ENCODE data around the gene CDPF1. TPM values are rescaled to one million over a fixed set of nuclear protein-coding genes. Genes with fewer than 3 reads are reported as not detected.

CDPF1 gene
- polyA plus RNA-seq, 2 of the 4 experiments (the other 2 are of a cell fraction) = 8.9 to 9.6 TPM

DNA sequence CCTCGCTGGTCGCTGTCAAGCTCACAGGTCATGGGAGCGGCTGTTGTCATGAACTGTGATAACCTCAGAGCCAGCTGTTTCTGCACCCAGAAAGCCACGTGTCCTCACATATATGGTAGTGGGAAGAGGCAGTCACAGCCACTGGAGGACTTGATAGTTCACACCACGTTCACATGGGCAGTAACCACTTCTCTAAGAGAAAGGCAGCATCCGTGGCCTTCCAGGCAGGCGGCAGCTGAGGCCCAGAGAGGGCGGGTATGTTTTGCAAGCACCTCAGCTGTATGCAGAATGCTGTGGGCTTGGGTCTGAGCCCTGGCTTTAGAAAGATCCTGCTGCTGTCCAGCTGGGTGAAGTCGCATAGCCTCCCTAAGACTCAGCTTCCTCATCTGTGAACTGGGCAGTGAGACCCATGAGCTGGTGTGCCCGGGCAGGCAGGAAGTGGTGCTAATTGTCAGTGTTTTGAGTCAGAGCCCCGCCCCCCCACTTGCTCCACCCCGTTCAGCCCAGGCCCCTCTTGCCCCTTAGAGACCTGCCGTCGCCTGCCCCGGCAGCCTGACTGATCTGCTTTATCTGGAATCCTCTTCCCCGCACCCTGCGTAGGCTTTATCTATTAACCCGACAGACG lies 31.0 kb upstream of the CDPF1 start:
- no peaks in the 10 kb centered on the region for H3K9me3 ChIP-seq
- 93% methylated on average over 17 of the region's 19 CpGs for WGBS (ENCODE audit: missing lambda C conversion rate)
- ChIA-PET CTCF (no interaction called here), POLR2A (interaction anchor here (0.9 kb wide), 1 partner anchor 13 kb away, joined by 3 read pairs; the partner anchor contains the start of gene TTC38)
- H3K4me1 ChIP-seq = no peaks in the 10 kb centered on the region
- no peak overlapping the region for H3K4me3 ChIP-seq
- no peak overlapping the region for H3K4me2 ChIP-seq
- no peak for DNase-seq (ENCODE audit: low read depth in 1 of 2, low spot score in 1 of 2)
- no peak for ATAC-seq
- no peak overlapping the region for H3K27ac ChIP-seq
- no peak for TF ChIP-seq NFE2L2 (conservative IDR thresholded peaks at IDR 0.05; ENCODE audit: low read length)
- no peak for TF ChIP-seq JUN (IDR thresholded peaks at IDR 0.05)
- TF ChIP-seq SREBF2 (IDR thresholded peaks at IDR 0.05) = no peak
- no peak for TF ChIP-seq EHF (CRISPR knock-in tag; IDR thresholded peaks at IDR 0.05)
- no peak for TF ChIP-seq HEYL (CRISPR knock-in tag; IDR thresholded peaks at IDR 0.05)
- TF ChIP-seq EHMT2 (IDR thresholded peaks at IDR 0.05; ENCODE audit: low read depth) = no peak
- no peak for TF ChIP-seq NR3C1 (IDR thresholded peaks at IDR 0.05)
- no peak for TF ChIP-seq GATA3 (IDR thresholded peaks at IDR 0.05; ENCODE audit: borderline replicate concordance)
- TF ChIP-seq HOXB13 (CRISPR knock-in tag; IDR thresholded peaks at IDR 0.05; ENCODE audit: low read depth) = no peak
- TF ChIP-seq POLR2A (IDR thresholded peaks at IDR 0.05; ENCODE audit: low read length) = no peak
- TF ChIP-seq, protein P1, sequence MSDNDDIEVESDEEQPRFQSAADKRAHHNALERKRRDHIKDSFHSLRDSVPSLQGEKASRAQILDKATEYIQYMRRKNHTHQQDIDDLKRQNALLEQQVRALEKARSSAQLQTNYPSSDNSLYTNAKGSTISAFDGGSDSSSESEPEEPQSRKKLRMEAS (IDR thresholded peaks at IDR 0.05) = no peak
- no peak for FAIRE-seq

DNA sequence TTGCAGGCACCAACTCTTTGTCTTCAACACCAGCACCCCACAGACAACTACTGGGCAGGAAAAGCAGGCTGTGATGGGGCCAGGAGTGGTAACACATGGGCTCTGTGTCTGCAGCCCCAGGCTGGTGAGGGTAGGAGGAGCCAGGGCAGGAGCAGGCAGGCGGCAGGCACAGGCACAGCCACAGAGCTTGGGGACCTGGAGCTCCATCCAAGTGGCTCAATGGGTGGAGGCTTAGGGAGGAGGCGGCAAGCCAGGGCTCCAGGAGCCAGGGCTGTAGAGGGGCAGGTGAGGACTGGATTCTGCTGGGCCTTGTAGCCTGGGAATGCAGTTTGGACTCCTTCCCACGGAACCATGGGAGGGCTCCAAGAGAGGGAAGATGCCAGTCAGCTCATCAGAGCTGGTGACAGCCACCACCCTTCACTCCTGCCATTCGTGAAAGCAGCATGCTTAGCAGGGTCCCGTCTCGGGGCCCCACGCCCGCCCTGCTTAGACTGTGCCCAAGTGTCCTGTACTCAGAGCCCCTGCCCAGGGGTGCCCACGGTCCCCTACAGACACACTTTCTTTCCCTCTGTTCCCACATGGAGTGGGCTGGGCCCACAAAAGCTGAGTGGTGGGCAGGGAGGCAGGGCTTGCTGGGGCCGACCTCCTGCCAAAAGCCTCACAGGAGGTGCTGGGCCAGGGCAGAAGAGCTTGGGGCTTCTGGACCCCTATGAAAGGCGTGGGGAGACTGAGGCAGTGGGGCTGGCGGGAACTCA lies 30.1 kb upstream of the CDPF1 start:
- TF ChIP-seq SMC3 (IDR thresholded peaks at IDR 0.05) = no peak
- TF ChIP-seq KDM1A (IDR thresholded peaks at IDR 0.05; ENCODE audit: low read depth) = no peak
- TF ChIP-seq GATA3 (IDR thresholded peaks at IDR 0.05; ENCODE audit: borderline replicate concordance) = no peak
- TF ChIP-seq, protein P2, sequence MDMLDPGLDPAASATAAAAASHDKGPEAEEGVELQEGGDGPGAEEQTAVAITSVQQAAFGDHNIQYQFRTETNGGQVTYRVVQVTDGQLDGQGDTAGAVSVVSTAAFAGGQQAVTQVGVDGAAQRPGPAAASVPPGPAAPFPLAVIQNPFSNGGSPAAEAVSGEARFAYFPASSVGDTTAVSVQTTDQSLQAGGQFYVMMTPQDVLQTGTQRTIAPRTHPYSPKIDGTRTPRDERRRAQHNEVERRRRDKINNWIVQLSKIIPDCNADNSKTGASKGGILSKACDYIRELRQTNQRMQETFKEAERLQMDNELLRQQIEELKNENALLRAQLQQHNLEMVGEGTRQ (IDR thresholded peaks at IDR 0.05) = no peak
- TF ChIP-seq EP300 (IDR thresholded peaks at IDR 0.05) = no peak
- TF ChIP-seq BHLHE40 (IDR thresholded peaks at IDR 0.05; ENCODE audit: low read depth, low read length) = no peak
- no peak for TF ChIP-seq KDM5A (IDR thresholded peaks at IDR 0.05)
- no peak for TF ChIP-seq MYC (IDR thresholded peaks at IDR 0.05; ENCODE audit: borderline replicate concordance, low read length)
- TF ChIP-seq MAZ (IDR thresholded peaks at IDR 0.05; ENCODE audit: borderline replicate concordance, low read depth, low read length) = no peak
- TF ChIP-seq CHD2 (IDR thresholded peaks at IDR 0.05; ENCODE audit: low read length, partially characterized antibody) = no peak
- TF ChIP-seq TP53 (CRISPR knock-in tag; IDR thresholded peaks at IDR 0.05) = no peak
- no peak for TF ChIP-seq CHD4 (IDR thresholded peaks at IDR 0.05; ENCODE audit: borderline replicate concordance)
- TF ChIP-seq EHMT2 (IDR thresholded peaks at IDR 0.05; ENCODE audit: low read depth) = no peak
- TF ChIP-seq, protein P3, sequence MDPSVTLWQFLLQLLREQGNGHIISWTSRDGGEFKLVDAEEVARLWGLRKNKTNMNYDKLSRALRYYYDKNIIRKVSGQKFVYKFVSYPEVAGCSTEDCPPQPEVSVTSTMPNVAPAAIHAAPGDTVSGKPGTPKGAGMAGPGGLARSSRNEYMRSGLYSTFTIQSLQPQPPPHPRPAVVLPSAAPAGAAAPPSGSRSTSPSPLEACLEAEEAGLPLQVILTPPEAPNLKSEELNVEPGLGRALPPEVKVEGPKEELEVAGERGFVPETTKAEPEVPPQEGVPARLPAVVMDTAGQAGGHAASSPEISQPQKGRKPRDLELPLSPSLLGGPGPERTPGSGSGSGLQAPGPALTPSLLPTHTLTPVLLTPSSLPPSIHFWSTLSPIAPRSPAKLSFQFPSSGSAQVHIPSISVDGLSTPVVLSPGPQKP (IDR thresholded peaks at IDR 0.05; ENCODE audit: low read depth, low read length) = no peak
- TF ChIP-seq RFX5 (IDR thresholded peaks at IDR 0.05) = no peak
- TF ChIP-seq, protein P4, sequence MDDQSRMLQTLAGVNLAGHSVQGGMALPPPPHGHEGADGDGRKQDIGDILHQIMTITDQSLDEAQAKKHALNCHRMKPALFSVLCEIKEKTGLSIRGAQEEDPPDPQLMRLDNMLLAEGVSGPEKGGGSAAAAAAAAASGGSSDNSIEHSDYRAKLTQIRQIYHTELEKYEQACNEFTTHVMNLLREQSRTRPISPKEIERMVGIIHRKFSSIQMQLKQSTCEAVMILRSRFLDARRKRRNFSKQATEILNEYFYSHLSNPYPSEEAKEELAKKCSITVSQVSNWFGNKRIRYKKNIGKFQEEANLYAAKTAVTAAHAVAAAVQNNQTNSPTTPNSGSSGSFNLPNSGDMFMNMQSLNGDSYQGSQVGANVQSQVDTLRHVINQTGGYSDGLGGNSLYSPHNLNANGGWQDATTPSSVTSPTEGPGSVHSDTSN (IDR thresholded peaks at IDR 0.05) = no peak
- no peak for TF ChIP-seq ESRRA (IDR thresholded peaks at IDR 0.05; ENCODE audit: borderline replicate concordance, low read length)
- no peak for TF ChIP-seq SREBF2 (IDR thresholded peaks at IDR 0.05)
- Histone ChIP-seq H3K27ac (no peak overlapping the region), H3K4me1 (no peaks in the 10 kb centered on the region), H3K4me3 (no peak overlapping the region), H3K9me3 (no peaks in the 10 kb centered on the region), H3K4me2 (no peak overlapping the region)
- 96% methylated on average over 8 of the region's 12 CpGs for WGBS (ENCODE audit: missing lambda C conversion rate)
- ChIA-PET CTCF (interaction anchor here (0.6 to 0.8 kb wide), 2 partner anchors 158 to 388 kb away, joined by 3 read pairs; no protein-coding TSS in a partner anchor), POLR2A (interaction anchor here (0.9 kb wide), 1 partner anchor 13 kb away, joined by 3 read pairs; the partner anchor contains the start of gene TTC38)
- DNase-seq (ENCODE audit: low read depth in 1 of 2, low spot score in 1 of 2) (no peak), FAIRE-seq (no peak), ATAC-seq (no peak)
